GM19043 (cell line): ENCODE measurements around the gene NACC2.

Experiments
- ATAC-seq: cut with Tn5 transposase; IDR thresholded peaks from one replicate; pipeline ENCODE4 v1.9.1; 2021; ENCODE audit warnings: low read depth; ENCODE audit not compliant: unreplicated experiment

The NACC2 gene

DNA sequence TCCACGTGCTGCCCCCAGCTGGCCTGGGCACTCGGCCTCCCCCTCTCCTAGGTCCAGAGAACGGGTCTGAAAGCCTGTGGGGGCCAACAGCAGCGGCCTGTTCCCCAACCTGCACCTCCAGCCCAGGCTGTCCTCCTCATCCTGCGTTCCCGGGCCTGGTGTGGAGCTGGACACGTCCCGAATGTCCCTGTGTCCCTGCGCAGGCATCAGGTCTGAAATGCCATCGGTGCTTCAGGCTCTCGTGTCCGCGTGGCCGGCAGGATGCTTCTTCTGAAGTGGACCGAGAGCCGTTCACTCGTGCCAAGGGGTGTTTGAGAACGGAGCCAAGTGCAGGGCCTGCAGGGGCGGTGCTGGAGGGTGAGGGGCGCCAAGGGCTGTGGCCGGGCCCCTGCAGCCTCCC is 109.2 kb downstream of the NACC2 start:
- ATAC-seq, result no peak

DNA sequence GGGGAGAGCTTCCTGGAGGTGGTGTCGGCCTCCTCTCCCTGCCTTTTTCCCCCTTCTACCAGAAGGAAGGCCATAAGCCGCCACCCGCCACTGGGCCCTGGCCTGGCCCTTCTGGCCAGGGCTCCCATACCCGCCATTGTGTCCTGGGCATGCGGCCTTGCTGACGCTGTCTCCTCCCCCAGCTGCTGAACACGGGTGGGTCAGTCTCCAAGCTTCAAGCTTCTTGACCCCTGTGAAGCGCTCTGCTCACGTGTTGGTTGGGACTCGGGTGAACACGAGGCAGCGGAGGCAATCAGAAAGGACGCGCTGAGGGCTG is 109.7 kb downstream of the NACC2 start:
- no peak for ATAC-seq

DNA sequence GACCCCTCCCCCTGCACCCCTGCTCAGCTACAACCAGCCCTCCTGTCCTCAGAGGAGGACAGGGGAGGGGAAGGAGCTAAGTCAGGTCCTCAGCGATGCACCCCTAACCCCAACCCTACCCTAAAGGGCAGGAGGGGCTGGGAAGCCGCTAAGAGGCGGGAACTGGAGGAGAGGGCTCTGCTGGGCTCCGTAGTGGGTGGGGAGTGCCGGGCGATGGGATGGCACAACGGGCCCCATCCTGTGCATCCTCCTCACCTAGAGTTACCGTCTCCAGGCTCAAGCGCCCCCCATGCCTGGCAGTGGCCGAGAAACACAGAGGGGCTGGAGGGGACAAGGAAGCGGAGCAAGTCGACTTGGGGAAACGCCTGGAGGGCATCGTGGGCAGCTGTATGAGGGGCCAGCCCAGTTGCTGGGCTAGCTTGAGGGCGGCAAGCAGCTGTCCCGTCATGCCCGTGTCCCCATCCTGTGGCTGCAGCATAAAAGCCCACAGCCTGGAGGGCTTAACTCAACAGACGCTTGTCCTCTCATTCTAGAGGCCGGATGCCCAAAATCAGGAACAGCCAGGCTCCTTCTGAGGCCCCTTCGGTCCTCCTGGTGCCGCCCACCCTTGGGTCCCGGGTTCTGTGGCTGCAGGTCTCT is 110.9 kb downstream of the NACC2 start:
- ATAC-seq, result no peak

DNA sequence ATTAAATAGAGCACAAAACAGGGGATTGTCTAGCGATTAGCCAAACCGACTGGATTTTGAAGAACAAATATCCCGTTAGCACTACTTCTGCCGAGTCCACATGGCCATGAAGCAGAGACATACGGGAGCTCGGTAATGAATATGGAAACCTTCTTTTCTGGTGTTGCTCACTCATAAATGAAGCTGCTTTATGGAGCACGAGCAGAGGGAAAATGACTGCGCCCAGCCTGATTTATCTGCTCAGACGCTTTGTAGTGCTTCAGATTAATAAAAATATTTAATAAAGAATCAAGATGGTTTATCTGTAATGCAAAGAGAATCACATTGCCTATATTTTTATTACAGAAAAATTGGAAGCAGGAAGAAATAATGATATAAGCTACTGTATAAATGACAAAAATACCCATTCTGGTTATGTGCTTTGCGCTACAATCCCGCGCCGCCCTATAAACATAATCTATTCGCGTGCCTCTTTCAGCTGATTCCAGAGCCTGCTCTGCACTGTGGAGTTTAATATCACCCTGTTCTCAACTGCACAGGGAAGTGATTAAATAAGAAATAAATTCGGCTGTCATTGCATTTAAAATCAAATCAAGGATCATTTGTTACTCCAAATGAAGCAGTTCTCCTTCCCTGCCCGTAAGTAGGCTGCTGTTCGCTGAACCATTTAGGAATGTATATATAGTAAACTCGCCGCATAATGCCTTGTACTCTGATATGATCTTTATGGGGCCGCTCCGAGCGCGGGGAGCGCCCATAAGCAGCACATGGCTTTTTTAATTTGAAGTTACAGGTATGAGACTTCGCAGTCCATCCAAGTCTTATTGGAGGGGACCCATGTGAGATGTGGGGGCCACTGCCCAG is 111.6 kb downstream of the NACC2 start:
- ATAC-seq, result no peak

DNA sequence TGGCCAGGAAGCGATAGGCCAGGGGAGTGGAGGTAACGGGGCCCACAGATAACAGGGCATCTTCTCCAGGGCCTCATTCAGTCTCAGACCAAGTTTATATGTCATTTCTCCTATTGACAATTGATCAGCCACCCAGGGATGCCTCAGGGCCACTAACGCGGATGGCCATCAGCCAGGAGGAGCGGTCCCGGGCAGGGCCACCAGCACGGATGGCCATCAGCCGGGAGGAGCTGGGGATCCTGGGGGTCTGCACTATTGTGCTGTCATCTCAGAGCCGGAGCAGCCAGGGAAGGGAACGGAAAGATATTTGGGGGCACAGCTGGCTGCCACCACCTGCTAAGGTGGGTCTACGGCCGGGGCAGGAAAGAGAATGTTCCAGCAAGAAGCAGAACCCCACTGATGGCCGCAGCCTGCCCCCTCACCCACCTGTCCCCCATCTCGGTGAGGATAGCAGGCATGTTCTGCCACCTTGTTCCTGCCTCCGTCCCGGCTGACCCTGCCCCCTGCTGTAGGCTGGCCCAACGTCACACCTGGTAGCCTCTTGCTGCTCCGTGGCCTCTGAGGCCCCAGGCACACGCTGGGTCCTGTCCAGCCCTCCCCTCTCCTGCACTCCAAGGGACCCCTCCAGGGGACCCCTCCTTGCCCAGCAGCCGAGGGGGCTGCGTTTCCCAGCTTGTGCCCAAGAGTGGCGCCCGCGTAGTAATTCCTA is 112.4 kb downstream of the NACC2 start:
- no peak for ATAC-seq

DNA sequence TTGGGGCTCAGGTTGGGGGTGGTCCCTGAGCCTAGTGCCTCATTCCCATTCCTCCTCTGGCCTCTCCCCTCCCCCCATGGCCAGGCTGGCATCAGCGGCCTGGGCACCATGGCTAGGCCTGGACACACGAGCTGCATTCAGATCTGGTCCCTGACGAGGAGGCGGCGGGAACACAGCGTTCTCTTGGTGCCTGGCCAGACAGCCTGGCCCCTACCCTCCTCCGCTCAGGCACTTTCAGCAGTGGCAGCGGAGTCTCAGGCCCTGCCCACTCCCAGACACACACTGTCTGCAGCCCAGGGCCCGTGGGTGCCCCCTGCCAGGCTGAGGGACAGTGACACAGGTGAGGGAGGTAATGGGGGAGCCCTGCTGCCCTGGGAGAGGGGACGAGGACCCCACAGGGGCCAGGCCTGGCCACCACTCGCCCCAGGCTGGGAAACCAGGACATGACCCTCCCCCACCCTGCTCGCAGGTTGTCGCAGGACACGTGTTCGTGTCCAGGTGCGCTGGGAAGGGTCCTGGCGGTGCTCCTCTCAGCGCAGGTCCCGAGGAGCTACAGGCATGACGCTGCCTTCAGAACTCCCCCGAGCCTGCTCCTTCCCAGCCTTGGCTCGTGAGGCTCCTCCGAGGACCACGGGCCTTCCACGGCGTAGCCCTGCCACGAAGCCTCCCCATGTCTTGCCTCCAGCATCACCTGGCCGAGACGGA is 114.0 kb downstream of the NACC2 start:
- ATAC-seq, result no peak

DNA sequence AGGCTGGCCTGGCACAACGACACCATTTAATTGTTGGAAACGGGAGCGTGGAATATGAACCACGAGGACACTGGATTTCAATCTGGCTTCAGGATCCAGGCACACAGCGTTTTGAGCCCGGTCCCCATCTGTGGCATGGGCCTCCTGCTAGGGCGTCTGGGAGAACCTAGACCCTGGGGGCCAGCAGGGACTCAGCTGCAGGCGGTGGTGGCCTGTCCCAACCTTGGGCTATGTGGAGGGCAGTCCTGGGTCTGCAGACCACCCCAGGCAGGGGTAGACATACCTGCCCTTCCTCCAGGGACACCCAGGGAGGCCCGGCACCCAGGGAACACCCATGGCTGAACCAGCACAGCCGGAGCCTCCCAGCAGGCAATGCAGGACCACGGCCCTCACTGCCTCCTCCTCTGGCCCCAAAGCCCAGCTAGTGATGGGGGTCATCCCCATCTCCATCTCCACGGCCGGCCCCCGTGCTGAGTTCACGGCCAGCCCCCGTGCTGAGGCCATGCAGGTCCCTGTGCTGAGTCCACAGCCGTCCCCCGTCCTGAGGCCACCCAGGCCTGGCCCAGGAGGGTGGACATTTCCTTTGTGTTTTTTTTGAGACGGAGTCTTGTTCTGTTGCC is 115.4 kb downstream of the NACC2 start:
- no peak for ATAC-seq

DNA sequence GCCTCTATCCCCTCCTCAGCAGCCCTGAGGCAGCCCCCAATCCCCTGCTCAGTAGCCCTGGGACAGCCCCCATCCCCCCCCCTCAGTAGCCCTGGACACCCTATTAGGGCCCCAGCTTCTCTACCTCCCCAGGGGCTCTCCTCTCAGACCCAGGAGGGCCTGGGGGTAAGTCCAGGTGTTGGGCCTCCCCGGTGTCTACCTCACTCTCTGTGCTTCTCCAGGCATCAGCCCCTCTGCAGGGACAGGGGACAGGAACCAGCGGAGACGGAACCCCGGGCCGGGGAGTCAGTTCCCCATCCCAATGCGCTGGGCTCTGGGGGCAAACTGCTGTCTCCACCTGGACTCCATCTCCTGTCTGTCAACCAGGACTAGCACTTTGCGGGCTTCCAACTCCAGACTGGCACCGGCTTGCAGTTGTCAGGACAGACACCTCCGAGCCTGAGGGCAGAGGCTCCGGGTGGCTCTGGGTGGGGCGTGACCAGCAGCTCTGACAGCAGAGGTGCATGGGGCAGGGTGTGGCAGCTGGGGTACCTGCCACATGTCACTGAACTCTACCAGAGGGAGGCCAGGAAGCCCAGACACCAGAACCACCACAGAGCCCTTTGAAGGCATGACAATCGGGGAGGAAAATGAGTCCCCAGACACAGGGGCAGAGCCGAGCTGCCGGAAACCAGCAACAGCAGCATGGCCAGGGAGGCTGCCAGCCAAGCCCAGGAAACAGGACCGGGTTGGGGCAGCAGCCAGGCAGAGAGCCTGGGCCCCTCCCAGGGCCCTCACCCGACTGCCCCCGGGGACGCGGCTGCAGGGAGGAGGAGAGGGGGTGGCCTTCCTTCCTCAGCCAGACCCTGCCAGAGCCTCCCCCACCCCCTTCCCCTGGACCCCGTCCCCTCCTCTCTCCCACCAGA is 116.2 kb downstream of the NACC2 start:
- ATAC-seq, result no peak

DNA sequence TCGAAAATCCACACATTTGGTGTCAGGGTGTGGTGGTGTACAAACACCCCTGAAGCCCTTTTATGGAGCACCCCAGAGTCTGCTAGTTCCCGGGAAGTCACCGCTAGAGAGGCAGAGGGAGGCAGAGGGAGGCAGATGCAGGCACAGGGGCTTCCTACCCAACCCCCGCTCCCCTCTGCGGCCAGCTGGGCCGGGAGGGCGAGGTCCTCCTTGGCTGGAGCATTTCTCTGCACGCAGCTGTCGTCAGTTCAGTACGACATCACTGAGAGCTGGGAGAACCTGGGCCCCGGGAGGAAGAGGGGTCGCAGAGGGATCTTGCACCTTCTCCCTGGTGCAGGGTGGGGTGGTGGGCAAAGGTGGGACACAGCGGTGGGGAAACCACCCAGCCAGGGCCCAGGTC is 118.1 kb downstream of the NACC2 start:
- no peak for ATAC-seq

DNA sequence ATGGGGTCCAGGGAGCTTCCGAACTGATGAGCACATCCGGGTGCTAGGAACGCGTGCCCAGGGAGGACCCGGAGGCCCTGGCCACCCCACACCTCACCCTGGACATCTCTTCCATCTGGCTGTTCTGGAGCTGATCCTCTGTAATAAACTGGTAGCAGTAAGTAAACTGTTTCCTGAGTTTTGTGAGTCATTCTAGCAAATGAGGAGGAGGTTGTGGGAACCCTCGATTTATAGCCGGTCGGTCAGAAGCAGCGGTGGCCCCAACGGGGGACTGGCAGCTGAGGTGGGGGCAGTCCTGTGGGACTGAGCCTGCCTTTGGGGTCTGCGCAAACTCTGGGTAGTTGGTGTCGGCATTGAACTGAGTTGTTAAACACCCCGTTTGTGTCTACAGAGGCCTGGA is 118.6 kb downstream of the NACC2 start:
- ATAC-seq, result no peak

DNA sequence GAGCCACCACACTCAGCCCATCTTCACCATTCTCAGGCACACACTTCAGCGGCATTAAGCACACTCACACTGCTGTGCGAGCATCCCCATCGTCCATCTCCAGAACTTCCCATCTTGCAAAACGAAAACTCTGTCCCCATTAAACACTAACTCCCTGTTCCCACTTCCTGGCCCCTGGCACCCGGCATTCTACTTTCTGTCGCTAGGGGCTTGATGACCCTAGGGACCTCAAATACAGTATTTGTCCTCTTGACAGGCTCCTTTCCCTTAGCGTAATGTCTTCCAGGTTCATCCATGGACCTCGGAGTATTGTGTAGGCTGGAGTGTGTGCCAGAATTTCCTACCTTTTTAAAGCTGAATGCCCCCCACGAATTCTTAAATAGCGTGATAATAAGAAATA is 119.3 kb downstream of the NACC2 start:
- ATAC-seq, result no peak

DNA sequence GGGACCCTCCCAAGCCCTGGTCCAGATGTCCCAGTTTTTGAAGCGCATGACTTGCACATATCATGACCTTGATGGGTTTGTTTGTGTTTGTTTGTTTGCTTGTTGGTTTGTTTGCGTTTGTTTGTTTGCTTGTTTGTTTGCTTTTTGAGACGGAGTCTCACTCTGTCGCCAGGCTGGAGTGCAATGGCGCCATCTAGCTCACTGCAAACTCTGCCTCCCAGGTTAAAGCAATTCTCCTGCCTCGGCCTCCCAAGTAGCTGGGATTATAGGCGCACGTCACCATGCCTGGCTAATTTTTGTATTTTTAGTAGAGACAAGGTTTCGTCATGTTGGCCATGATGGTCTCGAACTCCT is 120.9 kb downstream of the NACC2 start:
- no peak for ATAC-seq

DNA sequence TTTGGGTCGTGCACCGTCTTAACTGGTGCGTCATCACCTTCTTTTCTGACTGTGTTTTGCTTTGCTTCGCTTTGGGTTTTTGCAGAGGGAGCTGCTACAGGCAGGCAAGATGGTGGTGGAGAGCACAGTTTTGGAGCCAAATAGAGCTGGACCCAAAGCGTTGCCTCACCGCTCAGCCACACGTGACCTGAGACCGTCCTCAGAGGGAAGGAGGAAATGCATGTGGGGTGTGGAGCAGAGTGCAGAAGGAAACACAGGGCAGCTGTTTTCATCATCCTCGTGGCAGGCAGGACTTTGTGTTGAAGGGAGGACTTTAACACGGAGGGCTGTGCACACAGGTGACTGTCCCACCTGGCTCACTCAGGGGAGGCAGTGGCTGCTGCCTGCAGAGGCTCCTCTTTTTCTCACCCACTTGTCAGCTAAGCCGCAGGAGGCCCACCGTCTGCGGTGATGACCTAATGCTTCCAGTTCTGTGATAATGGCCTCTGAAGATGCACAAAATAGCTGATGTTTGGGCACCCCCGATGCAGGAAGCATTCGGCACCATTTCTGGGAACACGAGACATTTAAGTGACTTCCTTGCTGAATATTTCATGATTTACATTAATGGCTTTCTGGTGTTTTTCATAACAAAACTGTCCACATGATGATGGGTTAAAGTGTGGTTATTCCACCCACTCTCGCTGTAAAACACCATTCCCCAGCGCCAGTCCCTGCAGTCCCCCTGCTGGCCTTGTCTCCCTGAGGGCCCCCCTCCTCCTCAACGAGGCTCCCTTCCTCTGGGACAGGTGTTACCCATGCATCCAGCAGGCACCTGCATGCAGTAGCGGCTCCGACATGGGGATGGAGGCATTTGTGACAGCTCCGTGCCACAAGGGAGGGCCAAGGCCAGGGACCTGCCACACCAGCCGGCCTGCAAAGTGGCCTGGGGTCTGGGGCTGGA is 121.5 kb downstream of the NACC2 start:
- ATAC-seq, result no peak

DNA sequence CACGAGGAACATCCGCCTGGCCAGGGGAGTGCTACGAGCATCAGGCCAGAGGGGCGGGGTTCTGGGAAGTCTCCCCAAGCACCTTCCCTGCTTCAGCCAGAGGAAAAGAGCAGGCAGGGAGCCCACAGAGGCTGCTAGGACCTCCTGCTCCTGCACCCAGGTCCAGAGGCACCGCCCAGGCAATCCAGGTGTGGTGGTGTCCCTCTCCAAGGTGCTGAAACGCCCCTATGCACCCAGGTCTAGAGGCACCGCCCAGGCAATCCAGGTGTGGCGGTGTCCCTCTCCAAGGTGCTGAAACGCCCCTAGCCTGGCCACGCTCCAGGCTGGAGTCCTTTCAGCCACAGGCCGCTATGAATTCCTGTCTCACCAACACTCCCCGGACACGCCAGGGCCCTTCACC is 123.2 kb downstream of the NACC2 start:
- ATAC-seq, result no peak

DNA sequence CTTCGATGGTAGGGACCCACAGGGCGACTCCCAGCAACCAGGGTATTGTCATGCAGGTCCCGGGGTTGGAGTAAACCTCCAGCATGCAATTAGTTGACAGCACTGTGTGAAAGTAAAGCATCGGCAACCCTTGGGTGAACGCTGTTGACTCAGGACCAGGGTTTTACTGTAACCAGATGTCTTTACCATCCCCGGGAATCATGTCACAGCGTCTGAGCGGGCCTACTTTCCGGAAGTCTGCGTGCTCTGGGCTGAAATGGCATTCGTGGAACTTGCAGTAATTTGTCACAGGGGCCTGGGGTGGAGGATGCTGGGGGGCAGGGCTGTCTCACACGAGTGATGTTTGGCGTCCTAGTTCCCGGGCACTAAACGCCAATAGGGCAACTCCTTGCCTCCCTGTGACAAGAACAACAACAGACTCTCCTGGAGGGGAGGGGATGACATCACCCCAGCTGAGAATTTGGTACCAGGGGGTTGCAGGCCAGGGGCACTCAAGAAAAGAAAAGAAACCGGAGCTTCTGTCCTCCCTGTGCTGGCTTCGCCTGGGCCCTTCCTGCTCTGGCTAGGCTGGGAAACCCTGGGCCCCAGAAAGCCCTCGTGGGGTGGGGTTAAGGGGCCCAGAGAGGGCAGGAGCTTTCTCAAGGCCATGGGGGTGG is 123.8 kb downstream of the NACC2 start:
- ATAC-seq, result no peak

DNA sequence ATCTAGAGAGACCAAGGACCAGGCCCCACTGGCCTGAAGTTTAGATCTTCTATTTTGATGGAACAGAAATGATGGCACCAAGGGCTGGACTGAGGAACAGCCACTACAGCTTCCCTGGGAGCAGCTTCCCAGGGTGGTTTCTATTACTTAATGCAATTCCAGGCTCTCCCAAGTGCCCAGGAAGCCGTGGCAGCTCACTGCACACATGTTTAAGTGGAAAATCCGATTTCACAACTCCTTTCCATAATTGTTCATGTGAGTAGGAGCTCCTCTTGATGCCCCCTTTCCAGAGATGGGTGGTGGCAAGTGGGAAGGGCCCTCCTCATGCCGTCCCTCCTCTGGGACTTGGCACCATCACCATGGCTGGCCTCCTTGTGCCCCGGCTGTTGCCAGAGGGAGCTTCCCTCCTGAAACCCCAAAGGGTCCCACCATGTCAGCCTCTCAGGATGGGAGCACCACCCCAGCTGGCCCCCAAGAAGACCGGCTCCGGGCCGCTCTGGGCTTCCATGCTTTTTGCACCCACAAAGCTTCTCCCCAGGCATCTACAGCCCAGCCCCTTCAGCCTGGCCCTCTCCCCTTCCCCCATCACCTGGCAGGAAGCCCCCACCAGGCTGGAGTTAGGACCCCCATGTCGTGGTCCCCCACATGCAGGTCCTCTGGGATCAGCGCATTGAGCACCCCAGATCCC is 124.8 kb downstream of the NACC2 start:
- no peak for ATAC-seq

DNA sequence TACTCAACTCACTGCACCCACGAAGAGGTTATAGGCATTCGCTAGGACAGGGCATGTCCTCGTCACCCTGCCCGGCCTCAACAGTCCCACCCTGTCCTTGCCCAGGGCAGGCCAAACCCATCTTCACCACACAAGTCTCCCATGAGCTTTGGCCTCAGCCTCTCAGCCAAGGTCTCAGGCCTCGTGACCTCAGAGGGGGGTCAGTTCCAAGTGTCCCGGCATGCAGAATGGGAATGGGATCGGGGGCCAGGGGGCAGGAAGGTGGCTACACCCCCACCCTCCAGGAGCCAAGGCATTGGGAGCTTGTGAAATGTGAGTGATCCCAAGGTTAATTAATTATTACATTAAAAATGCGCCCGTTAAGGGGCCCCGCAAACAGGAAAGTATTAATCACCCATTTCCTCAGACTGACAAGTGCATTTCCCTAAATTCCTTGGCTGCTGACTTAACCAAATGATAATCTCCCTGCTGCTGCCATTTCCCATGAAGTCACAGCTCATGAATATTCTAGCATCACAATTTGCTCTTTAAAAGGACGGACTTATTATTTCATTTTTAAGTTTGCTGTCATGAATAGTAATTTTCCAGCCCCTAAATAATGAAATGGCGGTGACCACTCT is 125.9 kb downstream of the NACC2 start:
- no peak for ATAC-seq
